Stimulated activated CD4-positive, alpha-beta T cell treated with anti-CD3 and anti-CD28 coated beads, Interleukin-12 subunit alpha, Interleukin-12 subunit beta, amount 100 ng/mL, for 24 hours (primary cell): ENCODE results near the gene ZNF107.
A peak's percentile ranks its signal among the peaks of the same experiment; 100 is the strongest.

Experiments
- DNase-seq, 2 experiments: peaks; one replicate each; pipeline ENCODE4 v3.0.0-alpha.2; 2020; ENCODE audit warnings: low read depth in 2 of 2

Gene ZNF107

GRCh38 chr7:64665980-64666662, at the start of gene ZNF107:
Gene ZNF107 (plus strand): TSS chr7:64666133. CDS start chr7:64666283, 150 bp downstream.
- peak; percentile 67 to 75 for DNase-seq

DNA sequence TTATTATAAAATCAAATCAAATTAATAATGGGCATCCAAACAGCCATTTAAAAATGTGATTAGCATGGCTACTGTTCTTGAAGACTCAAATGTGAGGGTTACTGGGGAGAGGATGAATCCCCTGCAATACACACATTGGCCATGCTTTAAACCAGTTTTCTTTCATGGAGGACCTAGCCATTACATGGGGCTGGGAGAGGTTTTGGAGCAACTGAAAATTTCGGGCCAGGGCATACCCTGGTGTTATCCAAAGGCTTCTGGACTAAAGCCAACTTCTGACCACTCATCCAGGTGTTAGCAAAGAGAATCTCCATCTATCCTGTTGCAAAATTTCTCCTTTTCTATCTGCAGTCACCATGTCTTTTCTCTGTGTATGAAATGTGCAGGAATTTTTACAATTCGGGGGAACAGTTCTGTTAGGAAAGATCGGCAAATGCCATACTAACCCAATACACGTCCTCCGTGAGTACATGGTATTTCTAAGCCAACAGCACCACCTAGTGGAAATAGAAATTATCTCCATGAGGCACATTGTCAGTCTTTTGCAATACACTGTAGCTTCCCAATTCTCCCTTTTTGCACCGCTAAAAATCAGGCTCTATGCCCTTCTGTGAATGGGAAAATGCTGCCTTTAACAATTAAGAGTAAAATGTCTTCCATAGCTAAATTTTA, 47.0 kb upstream of the ZNF107 start:
- no peak for DNase-seq

DNA sequence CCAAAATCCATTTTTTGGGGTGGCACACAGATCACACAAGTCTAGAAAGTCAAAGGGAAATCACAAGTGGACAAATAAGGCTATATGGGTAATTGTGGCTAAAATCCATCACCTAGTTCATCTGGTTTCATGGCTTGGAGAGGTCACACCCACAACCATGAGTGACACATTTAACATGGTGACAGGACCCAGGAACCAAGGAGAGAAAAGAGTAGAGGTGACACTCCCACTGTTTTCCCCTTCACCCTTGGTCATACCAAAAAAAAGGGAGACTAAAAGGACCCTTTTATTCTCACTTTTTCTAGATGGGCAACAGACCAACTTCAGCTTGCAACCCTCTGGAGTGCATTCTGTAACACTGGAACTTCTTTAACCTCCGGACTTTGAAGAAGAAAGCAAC, 46.2 kb upstream of the ZNF107 start:
- no peak for DNase-seq

GRCh38 chr7:64621656-64622055, 44.3 kb upstream of the ZNF107 start:
- DNase-seq, result no peak

DNA sequence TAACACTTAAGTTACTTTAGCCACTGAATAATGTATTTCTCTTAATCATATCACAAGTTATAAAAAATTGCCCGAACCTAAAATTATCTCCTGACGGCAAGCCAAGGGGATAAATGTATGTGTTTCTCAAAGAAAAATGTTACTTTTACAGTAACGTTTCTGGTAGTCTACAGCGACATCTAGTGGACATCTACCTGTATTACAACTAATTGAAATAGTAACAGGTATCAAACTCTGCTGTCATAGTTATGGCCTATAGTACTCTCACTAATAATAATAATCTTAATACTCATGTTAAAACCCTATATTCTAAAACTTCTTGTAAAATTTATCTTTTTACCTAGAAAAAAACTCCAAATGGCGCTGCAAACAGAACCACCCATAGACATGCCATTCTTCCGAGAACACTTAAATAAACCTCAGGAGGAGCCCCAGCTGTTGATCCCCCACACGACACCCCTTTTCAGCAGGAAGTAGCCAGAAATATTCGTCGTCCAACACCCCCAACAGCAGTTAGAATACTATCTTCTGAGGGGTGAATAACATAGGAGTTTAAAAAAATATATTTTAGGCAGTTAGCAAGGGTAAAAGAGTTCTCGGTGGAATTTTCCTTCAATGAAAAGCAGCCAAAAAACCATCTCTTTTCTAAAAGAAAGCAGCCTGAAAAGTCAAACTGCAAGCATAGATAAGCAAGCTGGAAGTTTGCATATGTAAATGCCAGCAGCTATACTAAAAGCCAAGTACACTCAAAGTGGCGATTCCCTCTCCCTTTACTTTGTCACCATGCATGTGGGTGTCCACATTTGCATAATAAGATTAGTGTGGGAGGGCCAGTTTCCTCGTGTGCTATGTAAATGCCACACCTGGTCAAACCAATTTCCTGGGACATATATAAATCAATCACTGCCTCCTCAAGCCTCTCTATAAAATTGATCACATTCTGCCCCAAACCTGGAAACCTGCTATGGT, 40.5 kb upstream of the ZNF107 start:
- DNase-seq, result no peak

- DNase-seq, result no peak
Observed at GRCh38 chr7:64626083-64626469, 39.9 kb upstream of the ZNF107 start.

GRCh38 chr7:64626557-64626956, 39.4 kb upstream of the ZNF107 start:
- DNase-seq, result no peak

DNA sequence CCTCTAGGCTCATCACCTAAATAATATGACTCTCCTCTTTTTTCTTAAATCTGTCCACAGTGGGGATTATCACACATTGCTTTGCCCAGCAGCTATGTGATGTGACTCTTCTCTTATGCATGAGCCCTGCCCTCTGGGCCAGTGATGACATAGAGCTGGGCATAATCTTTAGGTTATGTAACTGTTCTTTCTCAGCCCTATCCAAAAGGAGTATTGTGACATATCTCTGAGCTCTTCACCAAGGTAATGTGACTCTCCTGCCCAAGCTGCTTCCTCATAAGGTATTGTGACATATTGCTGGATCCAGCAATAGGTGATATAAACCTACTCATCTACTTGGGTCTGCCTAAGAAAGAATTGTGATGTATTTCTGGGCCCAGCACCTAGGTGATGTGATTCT, 37.7 kb upstream of the ZNF107 start:
- no peak for DNase-seq

DNA sequence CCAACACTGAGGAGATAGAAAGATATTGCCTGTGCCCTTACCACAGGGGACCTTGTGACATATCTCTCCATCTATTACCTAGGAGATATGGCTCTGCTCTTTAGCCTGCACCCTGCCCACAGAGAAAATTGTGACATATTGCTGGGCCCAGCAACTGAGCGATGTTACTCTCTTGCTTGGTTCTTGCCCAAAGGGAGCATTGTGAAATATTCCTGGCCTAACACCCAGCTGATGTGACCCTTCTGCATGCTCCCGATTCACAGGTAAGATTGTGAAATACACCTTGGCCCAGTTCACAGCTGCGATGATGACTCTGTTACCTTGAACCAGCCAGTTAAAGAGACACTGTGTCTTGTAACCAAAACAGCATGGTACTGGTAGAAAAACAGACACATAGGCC, 37.2 kb upstream of the ZNF107 start:
- no peak for DNase-seq

DNA sequence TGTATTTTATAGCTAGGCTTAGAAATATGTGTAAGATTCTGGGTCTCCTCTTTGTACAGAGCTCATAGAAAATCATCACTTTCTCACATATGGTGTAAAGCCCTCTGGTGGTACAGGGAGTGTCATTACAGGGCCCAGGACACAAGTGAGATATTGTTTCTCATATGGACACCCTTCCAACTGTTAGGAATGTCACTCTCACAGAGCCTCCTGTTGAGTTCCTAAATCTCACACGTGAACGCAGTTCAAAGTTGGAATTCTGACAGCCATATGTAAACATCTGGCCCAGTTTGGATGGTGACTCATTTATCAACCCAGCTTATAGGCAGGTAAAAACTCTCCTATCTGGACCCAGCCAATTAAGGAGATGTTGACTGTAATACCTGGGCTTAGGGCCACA, 35.4 kb upstream of the ZNF107 start:
- no peak for DNase-seq

DNA sequence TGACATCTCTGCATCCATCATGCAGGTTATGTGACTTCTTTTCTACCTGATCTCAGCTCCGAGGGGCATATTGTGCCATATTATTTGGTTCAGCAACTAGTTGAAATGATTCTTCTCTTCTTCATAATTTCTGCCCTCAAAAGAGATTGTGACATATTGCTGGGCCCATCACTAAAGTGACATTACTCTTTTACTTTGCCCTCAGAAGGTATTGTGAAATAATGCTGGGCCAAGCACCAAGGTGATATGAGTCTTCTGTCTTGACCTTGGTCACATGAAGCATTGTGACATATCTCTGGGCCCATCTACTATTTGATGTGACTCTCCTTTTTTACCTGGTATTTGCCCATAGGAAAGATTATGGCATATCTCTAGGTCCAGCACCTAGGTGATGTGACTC, 33.9 kb upstream of the ZNF107 start:
- DNase-seq, result no peak

GRCh38 chr7:64633401-64633800, 32.5 kb upstream of the ZNF107 start:
- no peak for DNase-seq

- no peak for DNase-seq
Observed at GRCh38 chr7:64634406-64635062, 31.4 kb upstream of the ZNF107 start.

DNA sequence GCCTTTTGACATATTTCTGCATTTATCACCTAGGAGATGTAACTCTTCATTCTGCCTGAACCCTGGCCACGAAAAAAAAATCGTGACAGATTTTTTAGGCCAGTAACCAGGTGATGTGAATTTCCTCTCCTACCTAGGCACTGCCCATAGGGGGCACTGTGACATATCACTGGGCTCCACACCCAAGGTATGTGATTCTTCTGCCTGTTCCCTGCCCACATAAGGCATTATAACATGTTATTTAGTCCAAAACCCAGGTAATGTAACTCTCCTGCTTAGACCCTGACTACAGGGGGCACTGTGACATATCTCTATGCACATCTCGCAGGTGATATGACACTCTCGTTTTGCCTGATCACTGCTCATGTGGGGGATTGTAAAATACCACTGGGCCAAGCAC, 29.5 kb upstream of the ZNF107 start:
- peak in 1 of 2 experiments; percentile 2 for DNase-seq

DNA sequence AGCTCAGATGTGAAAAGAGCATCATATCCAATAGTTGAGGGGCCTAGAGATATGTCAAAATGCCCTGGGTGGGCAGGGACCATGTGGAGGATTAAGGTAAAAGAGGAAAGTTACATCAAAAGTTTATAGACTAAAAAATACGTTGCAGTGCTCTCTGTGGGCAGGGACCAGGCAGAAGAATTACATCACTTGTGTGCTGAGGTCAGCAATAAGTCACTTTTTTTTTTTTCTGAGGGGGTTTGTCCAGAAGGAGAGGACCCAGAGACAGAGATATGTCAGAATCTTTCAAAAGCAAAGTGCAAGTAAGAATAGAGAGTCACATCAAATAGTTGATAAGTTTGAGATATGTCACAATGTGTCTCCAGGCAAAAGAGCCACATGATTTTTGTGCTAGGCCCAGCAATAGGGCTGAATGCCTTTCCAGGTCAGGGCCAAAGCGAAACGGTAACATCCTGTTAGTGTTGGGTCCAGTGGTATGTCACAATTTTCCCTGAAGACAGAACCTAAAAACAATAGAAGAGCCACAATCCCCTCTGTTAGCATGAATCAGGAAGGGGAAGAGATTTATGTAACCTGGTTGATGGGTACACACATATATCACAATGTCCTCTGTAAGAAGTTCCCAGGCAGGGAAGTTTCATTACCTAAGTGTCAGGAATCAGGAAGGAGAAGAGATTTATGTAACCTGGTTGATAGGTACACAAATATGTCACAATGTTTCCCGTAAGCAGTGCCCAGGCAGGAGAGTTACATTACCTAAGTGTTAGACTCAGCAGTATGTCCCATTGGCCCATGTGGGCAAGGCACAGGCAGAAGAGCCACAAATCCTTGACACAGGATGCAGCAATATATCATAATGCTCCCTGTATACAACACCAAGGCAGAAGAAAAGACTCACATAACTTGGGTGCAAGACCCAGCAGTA, 28.1 kb upstream of the ZNF107 start:
- DNase-seq, result no peak

GRCh38 chr7:64638822-64639221, 27.1 kb upstream of the ZNF107 start:
- no peak for DNase-seq

DNA sequence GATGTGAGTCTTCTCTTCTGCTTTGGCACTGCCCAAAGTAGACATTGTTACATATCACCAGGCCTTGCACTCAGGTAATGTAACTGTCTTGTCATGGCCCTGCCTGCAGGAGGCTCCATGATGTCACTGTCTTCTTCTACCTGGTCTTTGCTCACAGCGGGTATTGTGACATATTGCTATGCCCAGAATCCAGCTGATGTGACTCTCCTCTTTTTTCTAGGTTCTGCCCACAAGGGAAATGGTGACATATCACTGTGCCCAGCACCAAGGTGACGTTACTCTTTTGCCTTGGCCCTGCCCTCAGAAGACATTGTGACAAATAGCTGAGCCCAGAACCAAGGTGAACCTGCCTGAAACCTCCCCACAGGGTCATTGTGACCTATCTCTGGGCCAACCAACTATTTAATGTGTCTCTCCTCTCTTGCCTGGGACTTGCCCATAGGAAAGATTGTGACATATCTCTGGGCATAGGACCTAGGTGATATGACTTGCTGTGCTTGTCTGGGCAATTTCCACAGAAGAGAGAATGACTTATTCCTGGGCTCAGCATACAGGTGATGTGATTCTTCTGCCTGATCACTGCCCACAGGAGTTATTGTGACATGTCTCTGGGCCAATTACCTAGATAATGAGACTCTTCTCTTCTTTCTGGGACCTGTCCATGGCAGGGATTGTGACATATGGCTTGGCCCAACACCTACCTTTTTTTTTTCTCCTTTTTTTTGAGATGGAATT, 26.5 kb upstream of the ZNF107 start:
- no peak for DNase-seq

DNA sequence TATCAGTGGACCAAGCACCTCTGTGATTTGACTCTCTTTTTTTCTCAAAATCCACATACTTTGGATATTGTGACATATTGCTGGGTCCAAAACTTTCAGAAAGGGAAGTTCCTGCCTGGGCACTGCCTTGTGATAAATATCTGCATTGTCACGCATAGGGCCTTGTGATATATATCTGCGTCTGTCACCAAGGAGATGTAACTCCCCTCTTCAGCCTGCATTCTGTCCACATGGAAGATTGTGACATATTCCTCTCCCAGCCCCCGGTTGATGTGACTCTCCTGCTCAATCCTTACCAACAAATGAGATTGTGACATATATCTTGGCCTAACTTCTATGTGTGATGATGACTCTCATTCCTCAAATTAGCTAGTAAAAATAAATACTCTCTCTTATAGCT, 25.4 kb upstream of the ZNF107 start:
- no peak for DNase-seq

DNA sequence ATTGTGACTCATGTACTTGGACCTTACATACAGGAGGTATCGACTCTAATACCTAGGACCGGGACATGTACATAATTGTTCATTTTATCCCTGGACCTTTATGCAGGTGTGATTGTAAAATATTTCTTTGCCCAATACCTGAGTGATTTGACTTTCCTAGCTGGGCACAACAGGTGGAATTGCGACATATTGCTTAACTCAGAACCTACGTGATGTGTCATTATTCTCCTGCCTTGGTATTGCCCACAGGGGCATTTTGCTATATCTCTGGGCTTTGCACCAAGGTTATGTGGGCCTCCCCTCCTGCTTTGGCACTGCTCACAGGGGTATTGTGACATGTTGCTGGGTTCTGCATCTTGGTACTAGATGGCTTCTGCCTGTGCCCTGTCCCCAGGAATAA, 23.9 kb upstream of the ZNF107 start:
- no peak for DNase-seq

- no peak for DNase-seq
Observed at GRCh38 chr7:64642875-64643274, 23.1 kb upstream of the ZNF107 start.
